Measurements from ENCODE around the gene GSAP.
A peak's percentile ranks its signal among the peaks of the same experiment; 100 is the strongest.
"Not testable (repeated sequence)": the region's sequence is repeated elsewhere in the genome, so short reads cannot be mapped to it uniquely, and the experiment has no call there.

GSAP gene, protein sequence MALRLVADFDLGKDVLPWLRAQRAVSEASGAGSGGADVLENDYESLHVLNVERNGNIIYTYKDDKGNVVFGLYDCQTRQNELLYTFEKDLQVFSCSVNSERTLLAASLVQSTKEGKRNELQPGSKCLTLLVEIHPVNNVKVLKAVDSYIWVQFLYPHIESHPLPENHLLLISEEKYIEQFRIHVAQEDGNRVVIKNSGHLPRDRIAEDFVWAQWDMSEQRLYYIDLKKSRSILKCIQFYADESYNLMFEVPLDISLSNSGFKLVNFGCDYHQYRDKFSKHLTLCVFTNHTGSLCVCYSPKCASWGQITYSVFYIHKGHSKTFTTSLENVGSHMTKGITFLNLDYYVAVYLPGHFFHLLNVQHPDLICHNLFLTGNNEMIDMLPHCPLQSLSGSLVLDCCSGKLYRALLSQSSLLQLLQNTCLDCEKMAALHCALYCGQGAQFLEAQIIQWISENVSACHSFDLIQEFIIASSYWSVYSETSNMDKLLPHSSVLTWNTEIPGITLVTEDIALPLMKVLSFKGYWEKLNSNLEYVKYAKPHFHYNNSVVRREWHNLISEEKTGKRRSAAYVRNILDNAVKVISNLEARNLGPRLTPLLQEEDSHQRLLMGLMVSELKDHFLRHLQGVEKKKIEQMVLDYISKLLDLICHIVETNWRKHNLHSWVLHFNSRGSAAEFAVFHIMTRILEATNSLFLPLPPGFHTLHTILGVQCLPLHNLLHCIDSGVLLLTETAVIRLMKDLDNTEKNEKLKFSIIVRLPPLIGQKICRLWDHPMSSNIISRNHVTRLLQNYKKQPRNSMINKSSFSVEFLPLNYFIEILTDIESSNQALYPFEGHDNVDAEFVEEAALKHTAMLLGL

DNA sequence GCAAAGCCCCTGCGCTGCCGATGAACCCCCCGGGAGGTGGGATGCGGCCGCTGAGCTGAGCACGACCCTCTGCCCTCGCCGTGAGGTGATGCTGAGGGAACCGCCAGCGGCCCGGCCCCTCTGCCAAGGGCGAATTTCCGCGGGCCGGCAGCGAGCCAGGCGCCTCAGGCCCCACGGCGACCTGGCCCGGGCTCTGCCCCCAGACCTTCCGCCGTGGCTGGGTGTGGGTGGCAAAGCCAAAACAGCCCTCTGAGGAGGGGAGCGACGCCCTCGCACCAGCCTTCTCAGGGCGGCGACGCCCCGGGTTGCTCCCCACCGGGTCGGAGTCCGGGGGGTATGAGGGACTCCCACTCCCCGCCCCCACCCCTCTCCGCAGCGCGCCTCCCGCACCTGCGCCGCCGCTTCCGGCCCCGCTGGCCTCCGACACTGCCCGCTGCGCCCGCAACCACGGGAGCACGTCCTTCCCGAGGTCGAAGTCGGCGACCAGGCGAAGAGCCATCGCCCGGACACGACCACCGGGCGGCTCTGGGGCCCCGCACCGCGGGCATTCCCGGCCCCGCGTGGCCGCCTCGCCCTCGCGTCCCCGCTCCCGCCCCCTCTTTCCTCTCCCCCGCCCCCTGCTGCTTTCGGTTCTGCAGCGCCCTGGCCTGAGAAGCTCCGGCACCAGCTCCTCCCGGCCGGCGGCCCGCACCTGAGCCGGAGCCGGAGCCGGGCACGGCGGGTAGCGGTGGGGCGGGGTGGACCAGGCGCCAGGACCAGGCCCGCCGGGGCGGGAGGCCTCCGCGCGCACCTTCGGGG is at the start of gene GSAP:
GSAP (minus strand) TSS at position 527 of the 798 bp plus-strand sequence; CDS start at position 499, 28 bp downstream.
- peak; percentile 63 for DNase-seq

DNA sequence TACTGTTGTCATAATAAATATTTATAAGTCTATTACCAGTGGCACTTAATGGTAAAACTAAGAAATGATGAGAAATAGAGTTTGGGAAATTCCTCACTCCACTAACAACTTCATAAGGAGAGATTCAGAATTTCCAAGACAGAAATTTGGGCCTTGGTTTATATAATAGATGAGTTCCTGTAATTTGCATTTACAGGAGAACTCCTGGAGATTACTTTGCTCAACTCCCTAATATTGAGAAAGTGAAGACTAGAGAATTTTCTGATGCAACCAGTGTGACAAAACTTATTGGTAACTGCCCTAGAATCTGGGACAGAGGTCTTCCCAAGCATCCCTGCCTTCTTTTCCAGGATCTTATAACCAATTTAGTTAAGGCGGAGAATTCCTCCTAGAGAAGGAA is 49.1 kb upstream of the GSAP start:
- no peak for DNase-seq

DNA sequence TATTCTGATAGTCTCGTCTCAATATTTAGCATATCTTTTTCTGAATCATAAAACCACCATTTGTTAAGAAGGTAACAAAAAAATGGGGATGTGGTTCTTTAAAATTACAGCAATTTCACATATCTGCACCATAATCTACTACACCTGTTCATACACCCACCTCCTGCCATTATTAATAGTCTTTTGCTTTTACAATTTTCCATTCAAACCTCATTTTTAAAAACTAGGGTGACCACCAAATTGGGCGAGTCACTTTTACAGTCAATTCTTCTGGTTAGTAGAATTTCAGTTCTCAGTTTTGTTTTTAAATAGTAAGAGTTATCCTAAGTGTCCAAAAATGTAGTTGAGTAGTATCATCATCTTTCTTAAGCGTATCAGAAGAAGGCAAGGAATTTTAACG is 48.4 kb upstream of the GSAP start:
- DNase-seq, result no peak

DNA sequence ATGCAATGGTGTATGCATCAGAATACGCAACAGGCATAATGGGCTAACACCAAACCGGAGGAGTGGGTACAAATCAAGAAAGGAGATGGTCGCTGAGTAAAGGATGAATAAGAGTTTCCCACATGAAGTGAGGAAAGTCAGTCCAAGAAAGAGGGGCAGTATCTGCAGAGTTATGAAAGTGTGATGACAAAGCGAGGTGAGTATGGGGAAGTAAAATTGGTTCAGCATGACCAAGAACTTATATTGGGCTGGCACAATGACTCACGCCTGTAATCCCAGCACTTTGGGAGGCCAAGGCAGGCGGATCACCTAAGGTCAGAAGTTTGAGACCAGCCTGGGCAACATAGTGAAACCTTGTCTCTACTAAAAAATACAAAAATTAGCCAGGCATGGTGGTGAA is 47.5 kb upstream of the GSAP start:
- DNase-seq, result not testable (repeated sequence)

DNA sequence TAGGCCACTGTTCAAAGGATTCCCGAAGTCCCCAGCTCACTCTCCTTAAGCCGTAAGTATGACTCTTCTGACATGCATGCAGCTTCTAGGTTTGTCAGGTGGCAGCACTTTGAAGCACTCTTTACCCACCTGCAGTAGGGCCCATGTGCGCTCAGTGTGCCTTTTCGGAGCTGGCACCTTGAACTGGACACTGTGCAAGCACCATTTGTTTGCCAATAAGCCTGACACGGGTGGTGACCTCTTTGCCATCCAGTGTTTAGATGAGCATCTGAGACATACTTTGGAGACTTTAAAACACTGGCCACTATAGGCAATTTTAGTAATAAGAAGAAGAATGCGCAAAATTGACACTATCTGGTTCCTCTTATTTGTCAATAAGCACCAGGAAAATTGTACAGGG is 45.7 kb upstream of the GSAP start:
- no peak for DNase-seq

DNA sequence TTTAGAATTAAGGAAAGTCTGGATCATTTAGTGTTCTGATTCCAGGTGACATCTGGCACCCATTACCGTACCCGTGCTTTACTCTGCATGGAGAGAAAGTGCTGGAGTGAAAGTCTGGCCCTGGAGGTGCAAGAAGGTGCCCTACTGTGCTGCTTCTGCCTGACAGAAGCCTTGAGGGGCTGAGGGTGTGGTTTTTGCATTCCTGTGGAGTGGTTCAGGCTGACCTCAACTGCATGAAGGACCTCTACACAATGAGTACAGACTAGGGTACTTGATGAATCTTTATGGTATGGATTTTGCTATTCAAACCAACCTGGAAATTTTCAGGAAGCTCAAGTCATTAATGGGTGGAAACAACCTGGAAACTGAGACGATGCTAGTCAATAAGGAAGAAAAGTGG is 45.1 kb upstream of the GSAP start:
- no peak for DNase-seq

DNA sequence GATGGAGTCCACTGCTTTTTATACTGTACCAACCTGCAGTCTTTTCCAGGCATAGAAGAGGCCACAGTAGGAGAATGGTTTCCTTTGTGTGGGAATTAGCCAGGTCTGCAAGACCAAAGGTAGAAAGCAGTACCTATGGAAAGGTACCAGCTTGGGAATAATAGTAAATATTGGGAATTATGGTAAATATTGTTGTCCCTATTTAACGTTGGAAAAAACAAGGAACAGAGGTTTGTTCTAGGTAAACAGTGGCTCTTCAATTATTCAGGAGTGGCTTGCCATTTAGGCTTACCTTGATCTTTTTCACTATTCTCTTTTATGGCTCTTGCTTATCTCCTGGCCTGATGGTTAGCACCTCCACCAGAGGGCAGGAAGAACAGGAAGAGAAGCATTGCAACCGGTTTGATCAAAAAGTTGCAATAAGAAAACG is 43.9 kb upstream of the GSAP start:
- no peak for DNase-seq

DNA sequence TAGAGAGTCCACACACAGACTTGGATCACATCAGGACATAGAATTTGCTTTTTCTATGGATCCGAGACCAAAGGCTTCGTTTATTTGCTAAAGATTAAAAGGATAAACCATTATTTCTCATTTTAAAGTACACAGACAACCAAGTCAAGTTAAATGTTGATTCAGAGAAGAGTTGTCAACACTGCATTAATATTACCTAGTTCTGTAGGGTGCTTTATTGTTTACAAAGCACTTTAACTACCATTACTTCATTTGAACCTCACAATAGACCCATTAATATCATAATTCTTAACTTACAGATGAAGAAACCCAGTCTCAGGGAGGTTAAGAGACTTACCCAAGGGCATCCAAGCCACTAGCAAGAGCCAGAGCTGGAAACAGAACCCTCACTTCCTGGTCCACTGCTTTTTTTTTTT is 43.2 kb upstream of the GSAP start:
- DNase-seq, result no peak

DNA sequence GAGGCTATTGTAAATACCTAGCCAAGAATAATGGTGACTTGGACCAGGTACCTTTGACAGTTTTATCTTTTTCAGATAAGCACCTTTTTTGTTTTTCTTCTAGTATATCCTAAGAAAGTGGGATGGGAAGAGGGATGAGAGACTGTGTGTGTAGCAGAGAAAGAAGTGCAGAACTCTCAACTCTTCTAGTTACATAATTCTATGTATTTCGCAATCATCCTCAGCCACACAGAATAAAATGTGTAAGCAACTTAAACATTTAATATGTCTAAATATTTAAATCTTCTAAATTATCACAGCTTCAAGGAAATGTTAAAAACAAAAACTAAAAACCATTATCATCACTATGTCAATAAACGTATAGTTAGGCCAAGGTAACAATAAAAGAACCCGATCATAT is 42.6 kb upstream of the GSAP start:
- no peak for DNase-seq

DNA sequence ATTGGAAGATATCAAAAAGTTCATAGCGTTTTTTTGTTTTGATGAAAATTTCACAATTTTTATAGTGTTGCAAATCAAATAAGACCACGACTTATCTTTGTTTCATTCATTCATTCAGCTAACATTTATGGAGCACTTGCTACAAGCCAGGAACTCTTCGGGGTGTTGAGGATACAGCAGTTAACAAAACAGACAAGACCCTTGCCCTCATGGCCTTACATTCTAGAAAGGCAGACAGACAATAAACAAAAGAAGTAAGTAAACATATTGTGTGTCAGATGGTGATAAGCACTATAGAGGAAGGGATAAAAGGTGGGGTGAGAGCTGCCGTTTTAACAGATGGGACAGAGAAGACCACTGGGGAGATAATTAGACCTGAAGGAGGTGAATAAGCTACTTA is 41.6 kb upstream of the GSAP start:
- no peak for DNase-seq

DNA sequence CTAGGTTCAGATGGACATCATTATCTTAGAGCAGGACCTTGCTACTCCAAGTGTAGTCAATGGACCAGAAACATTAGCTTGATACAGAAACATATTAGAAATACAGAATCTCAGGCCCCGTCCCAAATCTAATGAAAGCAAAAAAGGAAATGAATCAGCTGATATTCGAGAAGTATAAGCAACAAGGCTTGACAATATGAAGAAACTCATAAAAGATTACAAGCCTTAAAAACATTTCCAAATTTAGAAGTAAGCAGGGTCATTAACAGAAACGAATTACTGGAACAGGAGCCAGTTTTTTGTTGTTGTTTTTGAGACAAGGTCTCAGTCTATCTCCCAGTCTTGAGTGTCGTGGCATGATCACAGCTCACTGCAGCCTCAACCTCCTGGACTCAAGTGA is 40.5 kb upstream of the GSAP start:
- no peak for DNase-seq

DNA sequence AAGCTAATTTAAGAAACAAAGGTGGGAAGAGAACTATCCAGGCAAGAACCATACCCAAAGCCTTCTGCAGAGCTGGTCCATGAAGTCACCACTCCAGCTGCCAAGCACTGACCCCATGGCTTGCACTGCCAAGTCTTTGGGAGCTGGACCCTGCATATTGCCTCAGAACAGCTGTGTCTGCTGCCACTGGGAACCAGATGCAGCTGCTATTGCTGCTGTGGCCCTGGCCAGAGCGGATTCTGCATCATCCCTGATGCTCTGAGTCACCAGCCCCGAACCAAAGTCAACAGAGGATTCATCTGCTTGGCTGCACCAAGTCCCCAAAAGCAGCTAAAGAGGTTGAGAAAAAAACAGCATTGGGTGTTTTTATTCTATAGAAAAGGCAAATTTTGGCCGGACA is 39.2 kb upstream of the GSAP start:
- no peak for DNase-seq

DNA sequence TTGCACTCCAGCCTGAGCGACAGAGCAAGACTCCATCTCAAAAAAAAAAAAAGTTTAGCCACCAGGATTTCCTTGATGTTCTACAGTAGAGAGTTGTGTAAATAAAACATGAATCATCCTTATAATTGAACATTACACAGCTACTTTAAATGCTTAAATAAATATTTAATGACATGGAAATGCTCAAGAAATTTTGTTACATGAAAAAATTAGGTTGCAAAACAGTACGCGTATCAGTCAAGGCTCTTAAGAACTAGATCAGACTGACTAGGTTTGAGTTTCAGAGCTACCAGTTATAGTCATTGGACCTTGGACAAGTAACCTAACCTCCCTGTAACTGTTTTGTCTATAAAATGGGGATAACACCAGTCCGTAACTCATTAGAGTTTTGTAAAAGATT is 38.7 kb upstream of the GSAP start:
- DNase-seq, result no peak

DNA sequence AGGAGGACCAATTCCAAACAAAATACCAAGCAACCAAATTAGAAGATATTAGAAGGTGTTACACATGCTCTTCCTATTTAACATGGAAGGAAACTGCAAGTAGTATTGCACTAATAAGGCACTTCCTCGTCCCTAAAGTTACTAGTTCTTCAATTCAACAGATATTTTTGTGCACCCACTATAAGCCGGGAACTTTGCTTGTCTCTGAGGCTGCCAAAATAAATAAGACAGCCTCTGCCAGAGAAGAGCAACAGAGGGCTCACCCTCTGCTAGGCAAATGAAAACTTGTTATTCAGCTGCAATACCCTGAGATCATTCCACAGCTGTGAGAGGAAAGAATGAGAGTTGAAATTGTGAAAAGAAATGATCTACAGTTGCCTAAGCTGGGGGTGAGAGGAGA is 37.4 kb upstream of the GSAP start:
- DNase-seq, result no peak

DNA sequence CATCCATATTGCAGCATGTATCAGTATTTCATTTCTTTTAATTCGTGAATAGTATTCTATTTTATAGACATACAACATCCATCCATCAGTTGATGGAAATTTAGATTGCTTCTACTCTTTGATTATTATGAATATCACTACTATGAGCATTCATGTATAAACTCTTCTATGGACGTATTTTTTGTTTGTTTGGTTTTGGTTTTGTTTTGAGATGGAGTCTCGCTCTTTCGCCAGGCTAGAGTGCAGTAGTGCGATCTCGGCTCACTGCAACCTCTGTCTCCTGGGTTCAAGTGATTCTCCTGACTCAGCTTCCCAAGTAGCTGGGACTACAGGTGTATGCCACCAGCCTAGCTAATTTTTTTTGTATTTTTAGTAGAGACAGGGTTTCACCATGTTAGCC is 35.8 kb upstream of the GSAP start:
- DNase-seq, result not testable (repeated sequence)

DNA sequence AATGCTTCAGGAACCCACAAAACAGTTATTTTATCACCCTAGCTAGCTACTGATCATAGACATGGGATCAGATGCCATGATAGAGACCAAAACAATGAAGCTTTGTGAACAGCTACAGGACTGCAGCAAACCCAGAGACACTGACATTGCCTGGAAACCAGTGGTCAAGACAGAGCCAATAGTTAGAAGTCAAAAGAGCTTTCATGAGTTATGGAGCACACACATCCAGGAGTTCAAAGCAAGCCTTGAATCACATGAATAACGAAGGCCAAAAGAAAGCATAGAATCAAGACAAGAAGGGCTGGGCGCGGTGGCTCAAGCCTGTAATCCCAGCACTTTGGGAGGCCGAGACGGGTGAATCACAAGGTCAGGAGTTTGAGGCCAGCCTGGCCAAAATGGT is 34.5 kb upstream of the GSAP start:
- DNase-seq, result no peak

DNA sequence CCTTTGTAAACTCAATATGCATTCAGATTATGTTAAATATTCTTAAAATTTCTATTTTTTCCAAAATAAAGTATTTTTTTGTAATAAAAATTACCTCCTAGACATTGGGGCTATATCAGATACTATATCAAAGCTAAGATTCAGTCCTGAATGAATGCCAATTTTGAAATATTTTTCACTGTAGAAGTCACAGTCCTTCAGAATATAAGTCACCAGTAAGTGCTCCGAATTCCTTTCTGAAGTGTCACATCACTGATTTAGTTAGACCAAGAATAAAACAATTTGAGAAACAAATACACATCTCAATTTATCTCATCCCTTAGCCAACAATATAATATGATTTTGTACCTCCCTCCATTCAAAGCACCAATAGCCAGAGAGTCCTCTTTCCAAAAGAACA is 33.9 kb upstream of the GSAP start:
- no peak for DNase-seq

DNA sequence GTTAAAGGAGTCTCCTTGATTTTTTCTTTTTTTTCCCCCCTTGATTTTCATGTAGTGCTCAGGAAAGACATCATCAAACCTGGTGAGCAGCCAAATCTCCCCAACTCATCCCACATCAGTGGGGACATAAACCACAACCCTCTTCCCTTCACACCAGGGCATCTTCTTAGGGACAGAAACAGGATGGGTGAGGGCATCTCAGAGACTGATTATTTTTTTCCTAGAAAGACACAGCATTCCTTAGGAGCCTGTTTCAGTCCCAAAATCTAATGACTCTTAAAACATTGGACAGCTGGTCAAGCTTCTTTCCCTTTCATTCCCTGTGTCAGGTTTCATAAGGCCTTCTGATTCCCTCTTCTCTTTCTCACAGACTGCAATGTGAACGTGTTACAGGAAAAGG is 31.5 kb upstream of the GSAP start:
- no peak for DNase-seq

DNA sequence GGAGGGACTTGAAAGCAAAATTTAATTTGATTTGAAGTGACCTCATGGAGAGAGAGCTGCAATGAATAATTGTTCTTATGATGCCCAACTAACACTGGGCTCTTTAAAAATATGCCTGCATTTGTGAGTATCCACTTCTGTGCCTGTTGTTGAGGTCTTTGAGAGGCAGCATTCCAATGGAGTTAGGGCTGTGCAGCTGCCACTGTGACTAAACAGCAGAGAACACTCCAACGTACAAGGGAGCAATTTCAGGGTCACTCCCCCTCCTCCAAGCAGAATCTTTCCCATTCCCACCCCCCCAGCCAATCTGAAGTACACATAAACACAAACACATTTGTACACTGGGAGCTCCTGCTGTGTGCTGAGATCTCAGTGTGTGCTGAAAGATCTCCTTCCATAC is 28.0 kb upstream of the GSAP start:
- DNase-seq, result no peak

DNA sequence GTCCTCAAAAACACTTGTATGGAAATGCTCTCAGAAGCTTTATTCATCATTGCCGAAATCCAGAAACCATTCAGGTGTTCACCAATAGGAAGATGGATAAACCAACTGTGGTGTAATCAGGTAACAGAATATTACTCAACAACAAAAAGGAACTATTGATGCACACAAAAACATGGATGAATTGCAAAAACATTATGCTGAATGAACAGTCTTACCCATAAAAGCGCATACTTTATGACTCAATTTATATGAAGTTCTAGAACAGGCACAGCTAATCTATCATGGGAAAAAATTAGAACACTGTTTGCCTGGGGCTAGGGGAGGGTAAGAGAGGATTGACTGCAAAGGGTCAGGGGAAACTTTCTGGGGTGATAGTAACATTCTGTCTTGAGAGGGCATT is 26.9 kb upstream of the GSAP start:
- DNase-seq, result no peak

DNA sequence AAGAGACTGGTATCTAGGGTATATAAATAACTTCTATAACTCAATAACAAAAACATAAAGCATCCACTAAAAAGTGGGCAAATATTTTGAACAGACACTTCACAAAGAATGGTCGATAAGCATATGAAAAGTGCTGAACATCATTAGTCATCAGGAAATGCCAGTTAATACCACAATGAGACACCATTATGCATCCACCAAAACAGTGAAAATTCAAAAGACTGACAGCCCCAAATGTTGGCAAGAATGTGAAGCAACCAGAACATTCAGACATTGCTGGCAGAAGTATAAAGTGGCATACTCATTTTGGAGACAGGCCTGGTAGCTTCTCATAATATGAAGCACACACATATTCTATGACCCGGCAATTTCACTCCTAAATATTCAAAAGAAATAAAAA is 26.5 kb upstream of the GSAP start:
- no peak for DNase-seq

DNA sequence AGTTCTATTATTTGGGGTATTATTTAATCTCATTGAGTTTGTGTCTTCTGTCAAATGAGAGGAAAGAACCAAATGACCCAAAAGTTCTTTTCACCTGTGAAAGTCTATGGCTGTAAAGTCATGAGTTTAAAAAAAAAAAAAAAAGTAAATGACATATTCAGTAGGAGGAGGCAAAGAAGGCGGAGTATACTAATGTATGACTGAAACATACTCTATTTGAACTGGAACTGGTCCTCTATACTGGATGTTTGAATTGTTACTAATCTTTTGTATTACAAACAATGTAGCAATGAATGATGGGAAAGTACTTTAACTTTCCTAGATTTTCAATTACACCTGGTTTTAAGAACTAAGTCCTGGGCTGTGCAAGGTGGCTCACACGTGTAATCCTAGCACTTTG is 24.9 kb upstream of the GSAP start:
- DNase-seq, result no peak

DNA sequence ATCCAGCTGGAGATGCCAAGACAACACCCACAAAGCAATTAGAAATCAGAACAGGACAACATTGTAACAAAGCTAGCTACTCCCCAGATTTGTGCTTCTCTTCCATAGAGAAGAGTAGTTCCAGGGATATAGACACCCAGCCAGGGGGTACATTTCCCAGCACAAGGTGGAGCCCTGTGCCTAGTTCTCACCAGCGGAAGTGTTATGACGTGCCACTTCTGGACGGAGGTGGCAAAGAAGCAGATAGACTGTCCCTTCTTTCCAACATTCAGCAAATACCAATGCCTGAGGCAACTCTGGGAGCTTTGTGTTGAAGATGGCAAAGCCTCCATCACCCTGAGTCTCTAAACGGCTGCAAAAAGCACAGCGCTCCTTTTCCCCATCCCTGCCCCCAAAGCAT is 23.4 kb upstream of the GSAP start:
- no peak for DNase-seq

DNA sequence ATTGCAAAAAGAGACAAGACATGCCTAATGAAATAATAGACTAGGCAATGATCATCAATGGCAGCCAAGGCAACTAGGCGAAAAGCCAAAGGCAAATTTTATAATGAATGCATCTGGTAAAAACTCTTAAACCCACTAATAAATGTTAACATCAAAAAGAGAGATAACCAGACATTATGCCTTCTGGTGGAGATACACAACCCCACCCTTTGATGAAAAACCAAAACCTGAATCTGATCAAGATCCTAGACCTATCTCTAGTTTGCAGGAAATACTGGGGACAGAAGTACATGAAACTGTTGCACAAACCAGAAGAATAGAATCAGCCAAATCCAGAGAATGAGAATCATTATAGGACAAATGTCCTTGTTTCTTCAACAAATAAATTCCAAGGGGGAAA is 22.0 kb upstream of the GSAP start:
- DNase-seq, result no peak

All from RPMI8226 (cell line).